H1 (cell line): ENCODE results near the gene MYO5A. TPM values are rescaled to one million over a fixed set of nuclear protein-coding genes. Genes with fewer than 3 reads are reported as not detected.

Experiments used
- ATF3 ChIP-seq: IDR thresholded peaks from 2 replicates; pipeline ENCODE4 v1.6.1; 2011; ENCODE audit warnings: low read depth, mild to moderate bottlenecking, low read length; ENCODE audit not compliant: insufficient read depth
- CHD7 ChIP-seq: fragments of 300-600 bp; sonication (generic); IDR thresholded peaks from 2 replicates; pipeline ENCODE4 v1.7.1; 2012; ENCODE audit warnings: low read length, moderate library complexity, mild to moderate bottlenecking, inconsistent platforms; ENCODE audit not compliant: insufficient replicate concordance
- EGR1 ChIP-seq: IDR thresholded peaks from 2 replicates; pipeline ENCODE4 v1.6.1; 2011; ENCODE audit warnings: low read depth, low read length, borderline replicate concordance
- HDAC2 ChIP-seq, 2 experiments: fragments of 300-600 bp in 1 of 2; sonication (generic) in 1 of 2; IDR thresholded peaks; 2 replicates each; pipeline ENCODE4 v1.6.1; 2011 to 2012; ENCODE audit warnings: low read depth in 2 of 2, low read length in 2 of 2, mild to moderate bottlenecking in 2 of 2, moderate library complexity in 2 of 2, borderline replicate concordance in 1 of 2, inconsistent platforms in 1 of 2
- SIX5 ChIP-seq: IDR thresholded peaks from 2 replicates; pipeline ENCODE4 v1.6.1; 2011; ENCODE audit warnings: mild to moderate bottlenecking, low read depth, low read length
- polyA plus RNA-seq, 7 experiments: library from polyadenylated mRNA; depleted of rRNA in 3 of 7; stranded (reverse) in 5 of 7; unstranded in 2 of 7; fragments of >200 nt in 5 of 7; fragments of 200-250 nt in 2 of 7; gene quantifications; 1 replicate in 5 of 7; 2 replicates in 1 of 7; 4 replicates in 1 of 7; pipeline versions ENCODE4 v1.2.1 to v1.2.3, GENCODE V29; 2011 to 2013; ENCODE audit warnings: missing spikeins in 2 of 7, mixed read lengths in 2 of 7
- total RNA-seq: library from RNA; stranded (reverse); fragmentation: NEBNext Ultra II Directional; extraction: Animal tissue kit (Norgen Biotek cat#: 25700); gene quantifications from 2 replicates; pipeline ENCODE4 v1.2.1, GENCODE V29; 2021

Gene MYO5A
- total and polyA plus RNA-seq, 2 of the 8 experiments (the other 6 are each of a cell fraction or from before 2014, with no cell fraction given), result 11.4 to 24.7 TPM

- TF ChIP-seq HDAC2 (IDR thresholded peaks at IDR 0.05; ENCODE audit: borderline replicate concordance in 1 of 2, low read depth in 2 of 2, low read length in 2 of 2), result peak in 1 of 2 experiments; percentile 56; a peak in 2 of 4 replicates
- TF ChIP-seq ATF3, result no peak
- no peak for TF ChIP-seq CHD7
- 0 out of 2 replicates have a peak, but pooled peaks have one; percentile 9 for TF ChIP-seq EGR1
- TF ChIP-seq SIX5, result no peak
Observed at GRCh38 chr15:52261498-52262242, 267.0 kb downstream of the MYO5A start (continued).
